ENCODE data around the gene PRM3. TPM values are rescaled to one million over a fixed set of nuclear protein-coding genes. Genes with fewer than 3 reads are reported as not detected.

PRM3 gene
- polyA plus RNA-seq, 1 donor from 2014 or later: not detected

DNA sequence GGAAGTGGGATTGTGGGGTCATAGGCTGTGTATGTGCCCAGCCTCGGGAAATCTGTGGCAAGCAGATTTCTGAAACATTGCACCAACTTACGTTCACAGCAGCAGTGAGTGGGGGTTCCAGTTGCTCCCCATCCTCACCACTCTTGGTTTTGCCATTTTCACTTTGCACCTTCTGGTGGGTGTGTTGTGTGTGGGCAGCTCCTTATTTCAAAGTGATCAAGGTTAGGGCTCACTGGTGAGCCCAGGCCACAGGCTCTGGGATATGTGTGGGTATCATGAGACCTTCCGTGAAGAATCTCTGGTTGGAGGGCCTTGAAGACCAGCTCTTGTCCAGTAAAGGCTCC, 37.2 kb upstream of the PRM3 start:
- H3F3A ChIP-seq (ENCODE audit: insufficient read depth, low read length, poor library complexity, severe bottlenecking): no peaks in the 10 kb centered on the region
- H3K9me2 ChIP-seq (ENCODE audit: insufficient read depth, low read length): no peaks in the 10 kb centered on the region
- H2AFZ ChIP-seq (ENCODE audit: low read depth, low read length): no peak overlapping the region
- no peaks in the 10 kb centered on the region for H4K20me1 ChIP-seq (ENCODE audit: insufficient read depth)
- H3K4me3 ChIP-seq (ENCODE audit: low read length): no peak overlapping the region
- no peaks in the 10 kb centered on the region for H3K79me2 ChIP-seq (replicated peaks; ENCODE audit: insufficient read depth, low read length)
- H3K27me3 ChIP-seq (ENCODE audit: insufficient read depth, low read depth, low read length): no peaks in the 10 kb centered on the region
- no peaks in the 10 kb centered on the region for H3K36me3 ChIP-seq (ENCODE audit: insufficient read depth, low read length)
- TF ChIP-seq SMC3 (conservative IDR thresholded peaks at IDR 0.05; ENCODE audit: poor library complexity) (no peak), EP300 (conservative IDR thresholded peaks at IDR 0.05; ENCODE audit: poor library complexity, severe bottlenecking) (no peak), MXI1 (conservative IDR thresholded peaks at IDR 0.05; ENCODE audit: poor library complexity, severe bottlenecking) (no peak)
- H3K27ac ChIP-seq (ENCODE audit: low read length): no peak overlapping the region
- no peak overlapping the region for H3K9ac ChIP-seq (ENCODE audit: low read length)
- H3K9me3 ChIP-seq (ENCODE audit: low read length): no peaks in the 10 kb centered on the region
- H3K4me2 ChIP-seq (ENCODE audit: low read length): no peak overlapping the region

DNA sequence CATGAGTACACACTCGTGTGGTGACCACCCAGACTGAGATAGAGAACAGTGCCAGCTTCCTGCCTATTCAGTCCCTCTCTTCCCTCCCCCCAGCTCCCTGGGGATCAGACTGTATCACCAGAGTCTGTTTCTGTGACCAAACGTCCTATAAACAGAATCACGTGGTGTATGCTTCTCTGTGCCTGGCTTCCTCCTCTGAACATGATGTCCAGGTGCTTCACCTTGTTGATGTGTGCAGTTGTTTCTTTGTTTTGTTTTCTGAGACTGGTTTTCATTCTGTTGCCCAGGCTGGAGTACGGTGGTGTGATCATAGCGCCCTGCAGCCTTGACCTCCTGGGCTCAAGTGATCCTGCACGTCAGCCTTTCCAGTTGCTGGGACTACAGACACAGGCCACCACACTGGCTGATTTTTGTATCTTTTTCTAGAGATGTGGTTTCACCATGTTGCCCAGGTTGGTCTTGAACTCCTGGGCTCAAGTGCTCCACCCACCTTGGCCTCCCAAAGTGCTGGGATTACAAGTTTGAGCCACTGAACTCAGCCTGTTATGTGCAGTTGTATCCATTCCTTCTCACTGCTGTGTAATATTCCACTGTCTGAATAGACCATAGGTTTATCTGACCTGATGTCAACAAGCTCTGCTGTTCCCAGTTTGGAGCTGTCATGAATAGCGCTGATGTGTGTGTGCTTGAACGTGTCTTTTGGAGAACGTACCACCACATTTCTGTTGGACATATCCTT, 36.6 kb upstream of the PRM3 start:
- Histone ChIP-seq H3K36me3 (ENCODE audit: insufficient read depth, low read length) (no peaks in the 10 kb centered on the region), H3K4me2 (ENCODE audit: low read length) (no peak overlapping the region), H3K4me3 (ENCODE audit: low read length) (no peak overlapping the region), H3K9me3 (ENCODE audit: low read length) (no peaks in the 10 kb centered on the region), H4K20me1 (ENCODE audit: insufficient read depth) (no peaks in the 10 kb centered on the region), H3K9ac (ENCODE audit: low read length) (no peak overlapping the region), H3K9me2 (ENCODE audit: insufficient read depth, low read length) (no peaks in the 10 kb centered on the region), H3K79me2 (replicated peaks; ENCODE audit: insufficient read depth, low read length) (no peaks in the 10 kb centered on the region), H3F3A (ENCODE audit: insufficient read depth, low read length, poor library complexity, severe bottlenecking) (no peaks in the 10 kb centered on the region), H3K27me3 (ENCODE audit: insufficient read depth, low read depth, low read length) (no peaks in the 10 kb centered on the region), H3K27ac (ENCODE audit: low read length) (no peak overlapping the region), H2AFZ (ENCODE audit: low read depth, low read length) (no peak overlapping the region)
- no peak for TF ChIP-seq POLR2AphosphoS5 (IDR thresholded peaks at IDR 0.05)
- no peak for TF ChIP-seq TAF1 (IDR thresholded peaks at IDR 0.05; ENCODE audit: low read depth)
- TF ChIP-seq RAD21 (conservative IDR thresholded peaks at IDR 0.05): no peak

DNA sequence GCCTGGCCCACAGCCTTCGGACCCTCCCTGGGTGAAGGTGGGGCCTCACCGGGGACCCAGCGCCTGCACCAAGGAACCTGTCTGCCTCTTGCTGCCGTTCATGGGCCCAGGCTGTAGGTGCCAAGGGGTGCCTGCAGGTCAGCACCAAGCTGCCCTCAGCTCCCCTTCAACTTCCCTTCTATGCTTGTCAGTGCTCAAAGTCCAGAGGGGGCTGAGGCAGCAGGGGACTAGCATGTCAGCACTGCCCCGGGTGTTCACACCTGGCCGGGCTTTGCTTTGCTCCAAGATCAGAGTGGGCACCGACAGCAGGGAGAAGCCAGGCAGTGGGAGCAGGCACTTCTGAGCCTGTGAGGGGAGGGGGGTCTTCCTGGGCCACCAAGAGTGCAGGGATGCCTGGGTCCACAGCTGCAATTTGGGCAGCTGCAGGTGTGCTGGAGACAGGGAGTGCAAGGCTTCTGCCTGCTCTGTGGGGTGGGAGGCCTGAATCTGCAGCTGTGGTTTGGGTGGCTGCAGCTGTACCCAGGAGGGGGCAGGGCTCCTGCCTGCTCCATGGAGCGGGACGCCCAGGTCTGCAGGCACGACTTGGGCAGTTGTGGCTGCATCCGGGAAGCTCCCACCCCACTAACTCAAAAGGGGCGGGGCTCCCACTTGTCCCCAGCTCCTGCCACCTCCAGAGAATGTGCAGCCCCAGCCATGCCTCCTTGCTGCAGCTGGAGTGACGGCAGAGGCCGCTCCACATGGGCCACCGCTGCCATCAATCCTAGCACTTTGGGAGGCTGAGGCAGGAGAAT, 35.3 kb upstream of the PRM3 start:
- Histone ChIP-seq H3K9ac (ENCODE audit: low read length) (no peak overlapping the region), H3K4me2 (ENCODE audit: low read length) (no peak overlapping the region), H3K27ac (ENCODE audit: low read length) (no peak overlapping the region), H3K9me3 (ENCODE audit: low read length) (no peaks in the 10 kb centered on the region), H3K9me2 (ENCODE audit: insufficient read depth, low read length) (no peaks in the 10 kb centered on the region), H3K79me2 (replicated peaks; ENCODE audit: insufficient read depth, low read length) (no peaks in the 10 kb centered on the region), H2AFZ (ENCODE audit: low read depth, low read length) (no peak overlapping the region), H3K4me3 (ENCODE audit: low read length) (no peak overlapping the region), H3F3A (ENCODE audit: insufficient read depth, low read length, poor library complexity, severe bottlenecking) (no peaks in the 10 kb centered on the region), H4K20me1 (ENCODE audit: insufficient read depth) (no peaks in the 10 kb centered on the region), H3K27me3 (ENCODE audit: insufficient read depth, low read depth, low read length) (no peaks in the 10 kb centered on the region), H3K36me3 (ENCODE audit: insufficient read depth, low read length) (no peaks in the 10 kb centered on the region)
- TF ChIP-seq POLR2AphosphoS5 (IDR thresholded peaks at IDR 0.05): no peak
- TF ChIP-seq EP300 (conservative IDR thresholded peaks at IDR 0.05; ENCODE audit: poor library complexity, severe bottlenecking): no peak
- TF ChIP-seq, protein P1, sequence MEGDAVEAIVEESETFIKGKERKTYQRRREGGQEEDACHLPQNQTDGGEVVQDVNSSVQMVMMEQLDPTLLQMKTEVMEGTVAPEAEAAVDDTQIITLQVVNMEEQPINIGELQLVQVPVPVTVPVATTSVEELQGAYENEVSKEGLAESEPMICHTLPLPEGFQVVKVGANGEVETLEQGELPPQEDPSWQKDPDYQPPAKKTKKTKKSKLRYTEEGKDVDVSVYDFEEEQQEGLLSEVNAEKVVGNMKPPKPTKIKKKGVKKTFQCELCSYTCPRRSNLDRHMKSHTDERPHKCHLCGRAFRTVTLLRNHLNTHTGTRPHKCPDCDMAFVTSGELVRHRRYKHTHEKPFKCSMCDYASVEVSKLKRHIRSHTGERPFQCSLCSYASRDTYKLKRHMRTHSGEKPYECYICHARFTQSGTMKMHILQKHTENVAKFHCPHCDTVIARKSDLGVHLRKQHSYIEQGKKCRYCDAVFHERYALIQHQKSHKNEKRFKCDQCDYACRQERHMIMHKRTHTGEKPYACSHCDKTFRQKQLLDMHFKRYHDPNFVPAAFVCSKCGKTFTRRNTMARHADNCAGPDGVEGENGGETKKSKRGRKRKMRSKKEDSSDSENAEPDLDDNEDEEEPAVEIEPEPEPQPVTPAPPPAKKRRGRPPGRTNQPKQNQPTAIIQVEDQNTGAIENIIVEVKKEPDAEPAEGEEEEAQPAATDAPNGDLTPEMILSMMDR (IDR thresholded peaks at IDR 0.05; ENCODE audit: poor library complexity, severe bottlenecking): no peak
- no peak for TF ChIP-seq MXI1 (conservative IDR thresholded peaks at IDR 0.05; ENCODE audit: poor library complexity, severe bottlenecking)
